Large intestine (tissue), 3 donors: Measurements from ENCODE around the gene SPATA9. TPM values are rescaled to one million over a fixed set of nuclear protein-coding genes. Genes with fewer than 3 reads are reported as not detected.
A peak's percentile ranks its signal among the peaks of the same experiment; 100 is the strongest.
"Not testable (repeated sequence)": the region's sequence is repeated elsewhere in the genome, so short reads cannot be mapped to it uniquely, and the experiment has no call there.

Source experiments
- DNase-seq, 2 donors: peaks; one replicate each; pipeline versions ENCODE4 v3.0.0 to v3.0.0-alpha.2; 2013
- H3K27ac ChIP-seq: one replicate; pipeline ENCODE4 v1.5.1; 2013; ENCODE audit warnings: low read length
- H3K27me3 ChIP-seq: 2 replicates; pipeline ENCODE4 v1.6.1; 2013; ENCODE audit warnings: low read length; ENCODE audit not compliant: control insufficient read depth, insufficient read depth
- H3K36me3 ChIP-seq: 2 replicates; pipeline ENCODE4 v1.6.1; 2013; ENCODE audit warnings: low read length; ENCODE audit not compliant: control insufficient read depth, insufficient read depth
- H3K4me1 ChIP-seq: one replicate; pipeline ENCODE4 v1.6.1; 2013; ENCODE audit warnings: low read length; ENCODE audit not compliant: control insufficient read depth, insufficient read depth
- H3K4me3 ChIP-seq: one replicate; pipeline ENCODE4 v1.5.1; 2013; ENCODE audit warnings: low read length
- H3K9me3 ChIP-seq: one replicate; pipeline ENCODE4 v1.6.1; 2013; ENCODE audit warnings: mild to moderate bottlenecking, low read depth, low read length, moderate library complexity; ENCODE audit not compliant: control insufficient read depth
- WGBS: methylation state at CpG from one replicate; pipeline ENCODE4 v1.1.5; 2013; ENCODE audit warnings: low lambda C conversion rate; ENCODE audit not compliant: insufficient coverage; 5-methylcytosine and 5-hydroxymethylcytosine counted together
- polyA plus RNA-seq: library from polyadenylated mRNA; unstranded; fragments of 120-200 nt; gene quantifications from one replicate; pipeline ENCODE4 v1.2.1, GENCODE V29; 2013

The SPATA9 gene
- polyA plus RNA-seq, 1 donor: 1.1 TPM

DNA sequence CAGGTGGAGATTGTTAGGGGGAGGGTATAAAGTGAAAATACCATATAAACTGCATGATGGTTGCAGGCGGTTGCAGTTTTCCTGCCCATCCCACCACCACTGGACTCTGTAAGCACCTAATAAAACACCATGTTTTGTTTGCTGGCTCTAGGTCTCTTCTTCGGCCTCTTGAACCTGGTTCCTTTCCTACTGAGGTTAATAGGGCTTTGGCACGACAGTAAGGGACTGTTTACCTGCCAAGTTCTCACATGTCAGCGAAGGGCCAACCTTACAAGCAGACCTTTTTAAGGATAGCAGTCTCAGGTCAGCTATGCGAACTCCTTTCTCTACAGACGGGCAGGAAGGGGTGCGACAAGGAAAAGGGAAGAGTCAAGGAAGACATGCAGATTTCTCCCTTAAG lies 39.6 kb downstream of the SPATA9 start:
- DNase-seq: no peak
- peaks cover 27% of the 10 kb centered on the region for H3K4me1 ChIP-seq
- no peak overlapping the region for H3K27ac ChIP-seq
- no peaks in the 10 kb centered on the region for H3K27me3 ChIP-seq
- 100% methylated on average over 2 of the region's 7 CpGs for WGBS
- H3K4me3 ChIP-seq: no peak overlapping the region
- H3K36me3 ChIP-seq: no peaks in the 10 kb centered on the region
- peaks cover 3% of the 10 kb centered on the region for H3K9me3 ChIP-seq

DNA sequence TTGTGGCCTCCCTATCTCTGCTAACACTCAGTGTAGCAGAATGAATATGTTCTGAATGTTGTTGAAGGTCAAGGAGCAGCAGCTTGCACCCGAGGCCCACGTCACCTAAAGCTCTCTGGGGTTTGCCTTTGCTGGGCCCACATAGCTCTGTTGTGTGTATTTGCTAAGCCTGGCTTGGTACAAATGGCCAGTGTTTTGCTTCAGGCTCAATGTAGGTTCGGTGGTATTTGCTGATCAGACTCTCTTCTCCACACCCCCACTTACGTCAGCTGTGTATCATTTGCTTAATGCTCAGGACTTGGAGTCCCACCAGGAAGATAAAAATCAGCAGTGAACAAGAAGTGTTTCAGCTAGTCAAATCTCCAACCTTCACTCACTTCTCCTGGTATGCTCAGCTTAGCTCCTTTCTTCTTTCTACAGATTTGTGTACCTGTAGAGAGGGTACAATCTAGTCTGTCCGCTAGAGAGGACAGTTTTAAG lies 41.0 kb downstream of the SPATA9 start:
- peaks cover 22% of the 10 kb centered on the region for H3K4me1 ChIP-seq
- H3K27ac ChIP-seq: peak overlapping the region; percentile 79
- no peaks in the 10 kb centered on the region for H3K36me3 ChIP-seq
- H3K4me3 ChIP-seq: no peak overlapping the region
- DNase-seq: peak in 1 of 2 donors; percentile 78
- H3K9me3 ChIP-seq: peaks cover 3% of the 10 kb centered on the region
- WGBS: no CpG with 5 or more reads among the region's 5 CpGs
- no peaks in the 10 kb centered on the region for H3K27me3 ChIP-seq

DNA sequence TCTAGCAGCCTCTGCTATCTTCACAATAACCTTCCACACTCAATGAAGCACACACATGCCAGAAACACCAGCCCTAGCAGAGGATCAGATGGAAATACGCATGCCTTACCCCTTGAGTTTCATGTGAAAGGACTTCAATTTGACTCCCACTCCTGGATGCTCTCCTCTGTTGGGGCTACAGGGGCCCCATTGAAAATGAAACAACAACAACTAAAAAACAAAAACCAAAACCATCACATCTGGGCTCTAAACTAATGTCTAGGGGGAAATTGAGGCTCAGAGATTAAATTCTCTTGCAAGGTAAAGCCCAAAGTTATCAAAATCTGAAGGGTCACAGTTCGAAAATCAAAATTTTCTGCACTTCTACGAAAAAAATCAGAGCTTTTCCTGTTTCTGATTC lies 44.2 kb downstream of the SPATA9 start:
- Histone ChIP-seq H3K4me1 (peaks cover 22% of the 10 kb centered on the region), H3K36me3 (no peaks in the 10 kb centered on the region), H3K27me3 (no peaks in the 10 kb centered on the region), H3K4me3 (no peak overlapping the region), H3K9me3 (no peaks in the 10 kb centered on the region), H3K27ac (no peak overlapping the region)
- no CpG with 5 or more reads among the region's 3 CpGs for WGBS
- DNase-seq: no peak

DNA sequence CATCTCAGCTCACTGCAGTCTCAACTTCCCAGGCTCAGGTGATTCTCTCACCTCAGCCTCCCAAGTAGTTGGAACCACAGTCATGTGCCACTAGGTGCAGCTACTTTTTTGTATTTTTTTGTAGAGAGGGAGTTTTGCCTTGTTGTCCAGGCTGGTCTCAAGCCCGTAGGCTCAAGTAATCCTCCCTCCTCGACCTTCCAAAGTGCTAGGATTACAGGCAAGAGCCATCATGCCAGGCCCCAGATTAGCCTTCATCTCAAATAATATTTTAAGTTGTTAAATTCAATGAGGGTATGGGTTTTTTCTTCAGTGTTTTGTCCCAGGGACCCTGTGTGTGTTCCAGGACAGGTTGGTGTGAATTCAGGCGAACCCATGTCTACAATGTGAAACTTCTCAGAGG lies 48.7 kb downstream of the SPATA9 start:
- no peak for DNase-seq
- WGBS: no CpG with 5 or more reads among the region's 3 CpGs

DNA sequence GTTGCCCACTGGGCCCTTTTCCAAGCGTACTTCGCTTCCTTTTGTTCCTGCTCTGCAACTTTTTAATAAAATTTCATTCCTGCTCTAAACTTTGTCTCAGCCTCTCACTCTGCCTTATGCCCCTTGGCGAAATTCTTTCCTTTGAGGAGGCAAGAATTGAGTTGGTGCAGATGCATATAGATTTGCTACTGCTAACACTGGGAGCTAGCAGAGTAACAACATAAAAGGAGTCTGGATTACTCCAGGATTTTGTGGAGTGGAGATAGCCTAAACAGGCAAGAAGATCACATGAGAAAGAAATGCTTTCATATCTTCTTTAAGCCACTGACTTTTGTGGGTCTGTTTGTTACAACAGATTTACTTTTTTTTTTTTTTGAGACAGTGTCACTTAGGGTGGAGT lies 49.1 kb downstream of the SPATA9 start:
- H3K27ac ChIP-seq: no peak overlapping the region
- no peaks in the 10 kb centered on the region for H3K36me3 ChIP-seq
- no peak overlapping the region for H3K4me3 ChIP-seq
- WGBS: 94% methylated on average over 2 of the region's 3 CpGs
- H3K9me3 ChIP-seq: no peaks in the 10 kb centered on the region
- no peaks in the 10 kb centered on the region for H3K27me3 ChIP-seq
- DNase-seq: no peak
- H3K4me1 ChIP-seq: peaks cover 19% of the 10 kb centered on the region

More for the DNA sequence above, 48.7 kb downstream of the SPATA9 start:
- Histone ChIP-seq H3K27me3 (no peaks in the 10 kb centered on the region), H3K4me3 (no peak overlapping the region), H3K27ac (no peak overlapping the region), H3K36me3 (no peaks in the 10 kb centered on the region), H3K9me3 (no peaks in the 10 kb centered on the region), H3K4me1 (peaks cover 15% of the 10 kb centered on the region)

DNA sequence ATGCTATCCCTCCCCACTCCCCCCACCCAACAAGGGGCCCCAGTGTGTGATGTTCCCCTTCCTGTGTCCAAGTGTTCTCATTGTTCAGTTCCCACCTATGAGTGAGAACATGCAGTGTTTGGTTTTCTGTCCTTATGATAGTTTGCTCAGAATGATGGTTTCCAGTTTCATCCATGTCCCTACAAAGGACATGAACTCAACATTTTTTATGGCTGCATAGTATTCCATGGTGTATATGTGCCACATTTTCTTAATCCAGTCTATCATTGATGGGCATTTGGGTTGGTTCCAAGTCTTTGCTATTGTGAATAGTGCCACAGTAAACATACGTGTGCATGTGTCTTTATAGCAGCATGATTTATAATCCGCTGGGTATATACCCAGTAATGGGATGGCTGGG lies 49.8 kb downstream of the SPATA9 start:
- Histone ChIP-seq H3K4me1 (peaks cover 27% of the 10 kb centered on the region), H3K27ac (peak overlapping the region; percentile 88)
- not testable (repeated sequence) for H3K9me3 ChIP-seq, H3K27me3 ChIP-seq, DNase-seq, H3K36me3 ChIP-seq, H3K4me3 ChIP-seq
- WGBS: no CpG with 5 or more reads among the region's 2 CpGs

DNA sequence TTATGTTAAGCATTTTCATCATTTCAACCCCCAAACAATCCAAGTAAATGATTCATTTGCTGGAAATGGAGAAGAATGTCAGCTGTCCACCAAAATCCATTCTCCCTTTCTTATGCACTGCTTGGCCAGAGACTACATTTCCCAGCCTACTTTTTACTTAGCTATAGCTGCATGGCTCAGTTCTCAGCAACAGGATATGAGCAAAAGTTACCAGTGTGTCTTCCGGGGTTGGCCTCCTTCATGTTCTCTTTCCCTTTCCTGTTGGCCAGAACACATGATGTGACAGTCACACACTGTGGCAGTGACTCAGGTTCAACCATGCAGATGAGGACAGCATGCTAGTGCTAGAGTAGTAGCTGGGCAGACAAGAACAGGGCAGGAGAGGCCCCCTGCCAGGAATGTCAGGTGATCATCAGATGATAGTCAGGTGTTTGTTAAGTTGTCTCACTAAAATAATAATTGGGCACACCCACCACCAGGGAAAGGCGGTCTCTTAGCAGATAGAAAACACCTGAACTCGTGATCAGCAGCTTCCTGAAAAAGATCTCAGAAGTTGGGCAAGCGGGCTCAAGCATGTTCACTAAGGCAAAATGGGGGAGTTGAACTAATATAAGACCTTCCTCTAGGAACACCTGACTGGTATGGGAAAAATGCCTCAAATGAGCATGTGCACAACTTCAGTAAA lies 50.7 kb downstream of the SPATA9 start:
- Histone ChIP-seq H3K9me3 (no peaks in the 10 kb centered on the region), H3K27me3 (no peaks in the 10 kb centered on the region), H3K4me1 (peaks cover 31% of the 10 kb centered on the region), H3K4me3 (no peak overlapping the region), H3K27ac (peak overlapping the region; percentile 88), H3K36me3 (no peaks in the 10 kb centered on the region)
- peak; percentile 87 to 92 for DNase-seq
- 38% methylated on average over 2 of the region's 4 CpGs for WGBS

DNA sequence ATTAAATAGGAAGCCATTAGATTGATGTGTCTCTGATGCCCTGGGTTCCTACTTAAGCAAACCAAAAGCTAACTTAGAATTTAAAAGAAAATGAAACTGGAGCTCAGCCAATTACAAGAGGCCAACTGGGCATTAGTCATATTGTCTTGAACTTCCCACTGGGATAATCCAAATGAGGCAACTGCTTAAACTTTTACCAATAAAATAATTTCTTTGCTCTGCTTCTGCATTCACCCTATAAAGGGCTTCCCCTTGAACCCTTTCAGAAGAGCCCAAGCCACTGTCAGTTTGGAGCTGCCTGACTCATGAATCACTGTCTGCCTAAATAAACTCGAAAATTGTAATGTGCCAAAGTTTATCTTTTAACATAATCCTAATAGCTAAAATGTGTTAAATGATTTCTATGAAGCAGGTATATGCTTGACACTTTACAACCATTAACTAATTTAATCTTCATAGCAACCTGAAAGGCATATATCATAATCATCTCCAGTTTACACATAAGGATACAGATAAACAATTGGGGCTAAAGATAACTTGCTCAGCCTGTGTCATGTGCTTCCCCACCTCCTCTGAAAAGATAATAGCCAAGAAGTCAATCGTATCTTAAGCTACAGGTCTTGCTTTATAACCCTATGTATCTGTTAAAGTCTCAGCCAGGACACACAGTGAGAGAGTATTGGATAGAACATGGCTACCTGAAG lies 51.4 kb downstream of the SPATA9 start:
- Histone ChIP-seq H3K27ac (peak overlapping the region; percentile 88), H3K36me3 (no peaks in the 10 kb centered on the region), H3K9me3 (no peaks in the 10 kb centered on the region), H3K4me3 (no peak overlapping the region), H3K4me1 (peaks cover 31% of the 10 kb centered on the region), H3K27me3 (no peaks in the 10 kb centered on the region)
- WGBS: 33% methylated on average over 1 of the region's 2 CpGs
- peak in 1 of 2 donors; percentile 58 for DNase-seq

DNA sequence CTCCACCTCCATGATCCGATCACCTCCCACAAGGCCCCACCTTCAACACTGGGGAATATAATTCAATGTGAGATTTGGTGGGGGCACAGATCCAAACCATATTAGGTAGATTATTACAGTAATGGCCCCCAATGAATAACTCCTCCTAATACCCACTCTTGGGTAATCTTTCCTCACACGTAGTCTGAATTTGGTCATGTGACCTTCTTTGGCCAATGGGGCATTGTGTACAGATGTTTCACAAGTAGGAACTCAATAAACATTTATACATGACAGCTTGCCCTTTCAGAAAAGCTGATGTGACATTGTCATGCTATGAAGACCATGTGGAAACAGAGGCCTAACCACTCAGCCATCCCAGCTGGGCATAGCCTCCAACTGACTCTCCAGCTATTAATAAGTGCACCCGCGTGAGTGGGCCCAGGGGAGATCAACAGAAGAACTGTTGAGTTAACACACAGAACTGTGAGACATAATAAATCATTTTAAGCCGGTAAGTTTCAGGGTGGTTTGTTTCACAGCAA lies 52.3 kb downstream of the SPATA9 start:
- peak overlapping the region; percentile 88 for H3K27ac ChIP-seq
- WGBS: no CpG with 5 or more reads among the region's 5 CpGs
- no peaks in the 10 kb centered on the region for H3K36me3 ChIP-seq
- no peak for DNase-seq
- H3K4me1 ChIP-seq: peaks cover 31% of the 10 kb centered on the region
- H3K9me3 ChIP-seq: no peaks in the 10 kb centered on the region
- H3K27me3 ChIP-seq: no peaks in the 10 kb centered on the region
- no peak overlapping the region for H3K4me3 ChIP-seq

DNA sequence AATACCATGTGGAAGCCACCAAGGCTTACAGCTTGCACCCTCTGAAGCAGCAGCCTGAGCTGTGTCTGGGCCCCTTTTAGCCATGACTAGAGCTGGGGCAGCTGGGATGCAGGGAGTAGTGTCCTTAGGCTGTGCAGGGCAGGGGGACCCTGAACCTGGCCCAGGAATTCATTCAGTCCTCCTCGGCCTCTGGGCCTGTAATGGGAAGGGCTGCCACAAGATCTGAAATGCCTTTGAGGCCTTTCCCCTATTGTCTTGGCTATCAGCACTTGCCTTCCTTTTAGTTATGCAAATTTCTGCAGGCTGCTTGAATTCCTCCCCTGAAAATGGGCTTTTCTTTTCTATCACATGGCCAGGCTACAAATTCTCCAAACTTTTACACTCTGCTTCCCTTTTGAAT lies 53.9 kb downstream of the SPATA9 start:
- no peaks in the 10 kb centered on the region for H3K27me3 ChIP-seq
- no peaks in the 10 kb centered on the region for H3K36me3 ChIP-seq
- H3K4me3 ChIP-seq: no peak overlapping the region
- no CpG with 5 or more reads among the region's 1 CpG for WGBS
- peak overlapping the region; percentile 74 for H3K27ac ChIP-seq
- H3K4me1 ChIP-seq: peaks cover 31% of the 10 kb centered on the region
- no peak for DNase-seq
- H3K9me3 ChIP-seq: no peaks in the 10 kb centered on the region
